Tibial artery (tissue), 4 donors: ENCODE data around the gene SCARF2.
"Not testable (repeated sequence)": the region's sequence is repeated elsewhere in the genome, so short reads cannot be mapped to it uniquely, and the experiment has no call there.

Source experiments
- DNase-seq, 2 donors: peaks; one replicate each; pipeline ENCODE4 v3.0.0-alpha.2; 2019
- H3K27ac ChIP-seq, 2 donors: fragments of 200-600 bp; sonication (generic) in 1 of 2; 1 replicate in 1 of 2; 2 replicates in 1 of 2; pipeline ENCODE4 v1.5.1; 2018 to 2019; ENCODE audit warnings: mild to moderate bottlenecking in 1 of 2
- H3K27me3 ChIP-seq, 2 donors: fragments of 200-600 bp; sonication (generic) in 1 of 2; one replicate each; pipeline versions ENCODE4 v1.5.1 to v1.6.0; 2016 to 2019
- H3K36me3 ChIP-seq, 3 donors: fragments of 200-600 bp; sonication (generic) in 2 of 3; one replicate each; pipeline ENCODE4 v1.5.1; 2016 to 2019; ENCODE audit warnings: mild to moderate bottlenecking in 2 of 3
- H3K4me1 ChIP-seq, 4 donors: fragments of 200-600 bp; sonication (generic) in 2 of 4; 1 replicate in 3 of 4; 2 replicates in 1 of 4; pipeline ENCODE4 v1.5.1; 2016 to 2019
- H3K4me3 ChIP-seq, 2 donors: fragments of 200-600 bp; sonication (generic) in 1 of 2; 1 replicate in 1 of 2; 2 replicates in 1 of 2; pipeline ENCODE4 v1.5.1; 2018 to 2019; ENCODE audit warnings: mild to moderate bottlenecking in 2 of 2
- H3K9me3 ChIP-seq, 3 donors: fragments of 200-600 bp; sonication (generic) in 1 of 3; one replicate each; pipeline ENCODE4 v1.5.1; 2016 to 2019
- intact Hi-C: fragments of 100-400 bp; cut with DNase I; formaldehyde crosslinking; loops from one replicate; pipeline ENCODE4 v1.15.0; 2023; ENCODE audit warnings: low total_unique reads
- TF ChIP-seq, protein P1 (sequence below), 2 experiments: fragments of 200-600 bp in 1 of 2; fragments of 450-650 bp in 1 of 2; IDR thresholded peaks; one replicate each; pipeline ENCODE4 v1.5.1; 2017 to 2019; ENCODE audit warnings: antibody characterized with exemption in 2 of 2, mild to moderate bottlenecking in 1 of 2, moderate library complexity in 1 of 2

The SCARF2 gene

DNA sequence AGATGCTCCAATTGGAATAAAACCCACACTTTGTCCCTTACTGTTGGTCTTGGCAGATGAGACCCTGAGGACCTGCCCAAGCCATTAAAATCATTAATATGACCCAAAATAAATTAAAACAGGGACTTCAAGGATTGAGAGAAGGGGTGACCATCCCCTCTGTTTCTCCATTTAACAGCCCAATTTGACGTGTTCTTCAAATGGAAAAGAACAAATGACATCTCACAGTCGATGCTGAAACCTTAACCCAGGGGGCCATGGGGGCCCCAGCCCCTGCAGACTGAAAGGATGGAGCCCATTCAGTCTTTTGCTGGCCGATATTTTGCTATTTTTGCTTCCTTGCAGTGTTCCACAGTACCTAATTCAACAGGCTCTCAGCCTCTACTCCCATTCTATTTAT lies 23.2 kb downstream of the SCARF2 start:
- Histone ChIP-seq H3K36me3 (no peaks in the 10 kb centered on the region), H3K27me3 (no peaks in the 10 kb centered on the region), H3K4me3 (no peak overlapping the region), H3K4me1 (peaks cover 0 to 5% (median 2%) of the 10 kb centered on the region in 4 donors), H3K9me3 (no peaks in the 10 kb centered on the region), H3K27ac (no peak overlapping the region)
- TF ChIP-seq, protein P1, sequence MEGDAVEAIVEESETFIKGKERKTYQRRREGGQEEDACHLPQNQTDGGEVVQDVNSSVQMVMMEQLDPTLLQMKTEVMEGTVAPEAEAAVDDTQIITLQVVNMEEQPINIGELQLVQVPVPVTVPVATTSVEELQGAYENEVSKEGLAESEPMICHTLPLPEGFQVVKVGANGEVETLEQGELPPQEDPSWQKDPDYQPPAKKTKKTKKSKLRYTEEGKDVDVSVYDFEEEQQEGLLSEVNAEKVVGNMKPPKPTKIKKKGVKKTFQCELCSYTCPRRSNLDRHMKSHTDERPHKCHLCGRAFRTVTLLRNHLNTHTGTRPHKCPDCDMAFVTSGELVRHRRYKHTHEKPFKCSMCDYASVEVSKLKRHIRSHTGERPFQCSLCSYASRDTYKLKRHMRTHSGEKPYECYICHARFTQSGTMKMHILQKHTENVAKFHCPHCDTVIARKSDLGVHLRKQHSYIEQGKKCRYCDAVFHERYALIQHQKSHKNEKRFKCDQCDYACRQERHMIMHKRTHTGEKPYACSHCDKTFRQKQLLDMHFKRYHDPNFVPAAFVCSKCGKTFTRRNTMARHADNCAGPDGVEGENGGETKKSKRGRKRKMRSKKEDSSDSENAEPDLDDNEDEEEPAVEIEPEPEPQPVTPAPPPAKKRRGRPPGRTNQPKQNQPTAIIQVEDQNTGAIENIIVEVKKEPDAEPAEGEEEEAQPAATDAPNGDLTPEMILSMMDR (IDR thresholded peaks at IDR 0.05), result no peak
- intact Hi-C loops, result no loop called here
- DNase-seq, result no peak

DNA sequence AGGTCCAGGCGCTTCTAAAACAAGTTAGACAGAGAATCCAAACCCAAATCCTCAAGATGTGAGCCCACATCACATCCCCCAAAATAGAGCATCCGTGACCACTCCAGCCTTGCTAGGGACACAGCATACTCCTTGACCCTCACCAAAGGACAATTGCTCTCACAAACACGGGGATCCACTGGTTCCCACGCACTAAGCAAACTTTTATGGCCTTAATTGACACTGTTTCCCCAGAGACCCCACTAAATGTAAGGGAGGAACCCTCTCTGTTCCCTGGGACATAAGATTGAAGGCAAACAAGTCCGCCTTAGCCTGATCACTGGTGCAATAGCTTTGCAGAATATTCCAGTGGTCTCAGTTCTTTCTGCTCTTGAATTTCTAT lies 23.6 kb downstream of the SCARF2 start:
- Histone ChIP-seq H3K27ac (no peak overlapping the region), H3K4me3 (no peak overlapping the region), H3K9me3 (no peaks in the 10 kb centered on the region), H3K4me1 (peaks cover 0 to 5% (median 2%) of the 10 kb centered on the region in 4 donors), H3K27me3 (no peaks in the 10 kb centered on the region), H3K36me3 (no peaks in the 10 kb centered on the region)
- intact Hi-C loops, result no loop called here
- DNase-seq, result no peak
- TF ChIP-seq, protein P1 (IDR thresholded peaks at IDR 0.05), result no peak

DNA sequence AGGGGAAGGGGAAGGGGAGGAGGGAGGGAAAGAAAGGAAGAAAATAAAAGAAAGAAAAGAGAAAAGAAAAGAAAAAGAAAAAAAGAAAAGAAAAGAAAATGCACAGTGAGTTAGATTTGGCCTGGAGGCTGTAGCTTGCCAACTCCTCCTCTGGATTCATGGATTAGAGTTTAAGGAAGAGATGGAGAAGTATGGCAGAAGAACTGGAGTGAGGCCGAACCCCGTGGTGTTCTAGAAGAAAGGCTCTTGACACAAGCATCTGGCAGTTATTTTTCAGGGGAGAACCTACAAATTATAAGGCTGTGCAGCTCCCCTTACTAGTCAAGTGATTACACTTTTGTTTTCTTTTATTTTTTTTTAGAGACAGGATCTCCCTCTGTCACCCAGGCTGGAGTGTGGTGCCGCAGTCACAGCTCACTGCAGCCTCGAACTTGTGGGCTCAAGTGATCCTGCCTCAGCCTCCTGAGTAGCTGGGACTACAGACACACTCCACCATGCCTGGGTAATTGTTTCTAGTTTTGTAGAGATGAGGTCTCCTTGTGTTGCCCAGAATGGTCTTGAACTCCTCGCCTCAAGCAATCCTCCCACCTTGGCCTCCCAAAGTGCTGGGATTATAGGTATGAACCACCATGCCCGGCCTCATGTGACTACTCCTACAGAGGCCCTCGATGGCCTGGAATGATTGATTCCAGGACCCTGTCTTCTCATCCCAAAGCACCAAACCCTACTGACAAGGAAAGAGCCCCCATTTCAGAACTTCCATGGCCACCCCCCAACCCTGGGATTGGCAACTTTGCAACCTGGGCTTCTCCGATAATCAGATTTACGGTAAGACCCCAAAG lies 24.2 kb downstream of the SCARF2 start:
- Histone ChIP-seq H3K27ac (no peak overlapping the region), H3K4me1 (peaks cover 0 to 2% (median 1%) of the 10 kb centered on the region in 4 donors), H3K4me3 (no peak overlapping the region), H3K9me3 (no peaks in the 10 kb centered on the region), H3K36me3 (no peaks in the 10 kb centered on the region), H3K27me3 (no peaks in the 10 kb centered on the region)
- intact Hi-C loops, result no loop called here
- TF ChIP-seq, protein P1 (IDR thresholded peaks at IDR 0.05), result no peak
- DNase-seq, result peak in 1 of 2 donors; percentile 3

DNA sequence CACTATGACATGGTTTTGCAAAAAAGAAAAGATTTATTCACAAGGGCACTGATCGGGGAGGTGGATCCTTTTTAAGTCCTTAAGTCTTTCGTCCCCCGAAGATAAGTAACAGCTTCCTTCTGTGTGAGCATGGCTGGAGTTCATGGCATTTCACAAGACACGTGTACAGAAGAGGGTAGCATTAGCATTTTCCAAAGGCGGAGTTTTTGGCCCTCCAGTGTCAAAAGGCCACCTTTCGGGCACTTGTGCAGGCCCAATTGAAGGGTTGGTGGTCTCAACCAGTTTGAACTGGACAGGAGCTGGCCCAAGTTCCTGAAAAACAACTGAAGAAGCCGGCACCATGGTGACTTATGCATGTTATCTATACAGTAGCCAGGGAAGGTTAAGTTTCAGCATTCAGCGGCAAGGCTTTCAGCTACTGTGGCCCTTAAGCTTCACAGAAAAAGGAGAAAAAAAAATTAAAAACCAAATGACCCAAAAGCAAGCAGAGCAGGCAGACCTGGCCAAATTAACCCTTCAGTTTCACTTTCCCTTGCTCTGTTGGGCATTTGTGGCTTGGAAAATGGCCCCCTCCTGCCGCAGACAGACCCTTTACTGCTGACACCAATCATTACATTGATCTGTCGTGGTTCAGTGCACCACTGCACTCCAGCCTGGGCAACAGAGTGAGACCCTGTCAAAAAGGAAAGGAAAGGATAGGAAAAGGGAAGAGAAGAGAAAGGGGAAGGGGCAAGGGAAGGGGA lies 25.0 kb downstream of the SCARF2 start:
- intact Hi-C loops, result no loop called here
- peak in 1 of 2 donors; percentile 23 for DNase-seq
- TF ChIP-seq, protein P1 (IDR thresholded peaks at IDR 0.05), result no peak
- H3K4me3 ChIP-seq, result no peak overlapping the region
- no peaks in the 10 kb centered on the region for H3K9me3 ChIP-seq
- H3K27me3 ChIP-seq, result no peaks in the 10 kb centered on the region
- no peak overlapping the region for H3K27ac ChIP-seq
- H3K36me3 ChIP-seq, result peaks cover 0 to 5% (median 0%) of the 10 kb centered on the region in 3 donors
- no peaks in the 10 kb centered on the region for H3K4me1 ChIP-seq

DNA sequence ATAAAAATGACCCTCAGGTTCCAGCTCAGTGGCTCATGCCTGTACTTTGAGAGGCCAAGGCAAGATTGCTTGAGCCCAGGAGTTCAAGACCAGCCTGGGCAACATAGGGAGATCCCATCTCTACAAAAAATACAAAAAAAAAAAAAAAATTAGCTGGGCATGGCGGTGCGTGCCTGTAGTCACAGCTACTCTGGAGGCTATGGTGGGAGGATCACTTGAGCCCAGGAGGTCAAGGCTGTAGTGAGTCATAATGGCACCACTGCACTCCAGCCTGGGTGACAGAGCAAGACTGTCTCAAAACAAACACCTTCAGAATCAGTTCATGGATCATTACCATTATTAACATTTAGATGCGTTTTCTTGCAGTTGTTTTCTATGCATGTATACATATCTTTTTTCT lies 28.2 kb downstream of the SCARF2 start:
- H3K27me3 ChIP-seq, H3K27ac ChIP-seq, H3K4me3 ChIP-seq, intact Hi-C loops, H3K4me1 ChIP-seq, H3K9me3 ChIP-seq: not testable (repeated sequence)
- DNase-seq, result peak in 1 of 2 donors; percentile 15
- peaks cover 18 to 37% (median 28%) of the 10 kb centered on the region in 3 donors for H3K36me3 ChIP-seq

DNA sequence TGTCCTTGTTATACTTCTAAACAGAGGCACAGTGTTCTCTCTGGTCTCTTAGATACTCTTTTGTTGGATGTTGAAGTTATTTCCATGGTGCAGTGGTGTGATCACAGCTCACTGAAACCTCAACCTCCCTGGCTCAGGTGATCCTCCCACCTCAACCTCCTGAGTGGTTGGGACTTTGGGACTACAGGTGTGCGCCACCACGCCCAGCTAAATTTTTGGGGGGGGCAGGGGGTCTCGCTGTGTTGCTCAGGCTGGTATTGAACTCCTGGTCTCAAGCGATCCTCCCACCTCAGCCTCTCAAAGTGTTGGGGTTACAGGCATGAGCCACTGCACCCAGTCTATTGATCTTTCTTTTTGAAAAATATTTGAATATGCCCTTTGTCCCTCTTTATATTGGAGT lies 28.7 kb downstream of the SCARF2 start:
- DNase-seq, result peak in 1 of 2 donors; percentile 16
- Histone ChIP-seq H3K4me1 (no peaks in the 10 kb centered on the region), H3K4me3 (no peak overlapping the region), H3K27me3 (no peaks in the 10 kb centered on the region), H3K27ac (no peak overlapping the region), H3K36me3 (peaks cover 18 to 38% (median 33%) of the 10 kb centered on the region in 3 donors), H3K9me3 (no peaks in the 10 kb centered on the region)
- TF ChIP-seq, protein P1 (IDR thresholded peaks at IDR 0.05), result no peak
- intact Hi-C loops, result no loop called here
